Urinary bladder (tissue), 4 donors: Measurements from ENCODE around the gene FBLN7. TPM values are rescaled to one million over a fixed set of nuclear protein-coding genes. Genes with fewer than 3 reads are reported as not detected.
"Not testable (repeated sequence)": the region's sequence is repeated elsewhere in the genome, so short reads cannot be mapped to it uniquely, and the experiment has no call there.

ENCODE experiments used
- DNase-seq: peaks from one replicate; pipeline ENCODE4 v3.0.0-alpha.2; 2015; ENCODE audit errors: extremely low spot score
- H3K27ac ChIP-seq: one replicate; pipeline ENCODE4 v1.5.1; 2013; ENCODE audit warnings: low read depth, mild to moderate bottlenecking, moderate library complexity
- H3K36me3 ChIP-seq: one replicate; pipeline ENCODE4 v1.6.1; 2013; ENCODE audit warnings: mild to moderate bottlenecking, moderate library complexity; ENCODE audit not compliant: insufficient read depth
- H3K4me1 ChIP-seq: one replicate; pipeline ENCODE4 v1.6.1; 2013; ENCODE audit warnings: mild to moderate bottlenecking, moderate library complexity; ENCODE audit not compliant: insufficient read depth
- H3K4me3 ChIP-seq: one replicate; pipeline ENCODE4 v1.5.1; 2013; ENCODE audit warnings: low read depth, low read length
- WGBS: extraction: QIAGEN DNeasy Blood & Tissue Kit; methylation state at CpG from one replicate; pipeline ENCODE4 v1.1.7; 2013; 5-methylcytosine and 5-hydroxymethylcytosine counted together
- polyA plus RNA-seq: library from polyadenylated mRNA; stranded (reverse); fragments of 200-250 nt; gene quantifications from one replicate; pipeline ENCODE4 v1.2.3, GENCODE V29; 2013
- total RNA-seq: library from RNA; depleted of rRNA; stranded (reverse); fragments of >200 nt; gene quantifications from one replicate; pipeline ENCODE4 v1.2.3, GENCODE V29; 2014
- donor health status: healthy with polysubstance abuse.
- donor health status: healthy.

Gene FBLN7
- total and polyA plus RNA-seq, 2 donors: 4.4 to 5.0 TPM

GRCh38 chr2:112133344-112133743, 4.8 kb upstream of the FBLN7 start:
- Histone ChIP-seq H3K27ac (no peak overlapping the region), H3K36me3 (no peaks in the 10 kb centered on the region), H3K4me3 (no peak overlapping the region), H3K4me1 (no peaks in the 10 kb centered on the region)
- no peak for DNase-seq

DNA sequence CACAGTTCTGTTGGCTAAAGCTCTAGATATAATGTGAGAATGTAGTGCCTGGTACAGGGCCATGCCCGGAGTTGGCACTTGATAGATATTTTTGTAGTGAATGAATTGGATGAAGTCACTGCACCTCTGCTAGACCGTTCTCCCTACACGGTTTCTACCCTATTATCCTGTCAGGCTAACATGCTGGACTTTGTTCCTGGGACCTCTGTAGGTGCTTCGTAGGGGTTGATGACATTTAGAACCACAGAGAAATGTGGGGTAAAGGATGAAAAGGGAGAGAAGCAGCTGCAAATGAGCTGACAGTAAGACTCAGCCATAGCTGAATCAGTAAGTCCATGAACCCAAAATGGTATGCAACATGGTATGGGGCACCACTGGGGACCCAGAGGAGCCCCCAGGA, 4.1 kb upstream of the FBLN7 start:
- H3K4me1 ChIP-seq: no peaks in the 10 kb centered on the region
- H3K27ac ChIP-seq: no peak overlapping the region
- H3K36me3 ChIP-seq: no peaks in the 10 kb centered on the region
- no peak overlapping the region for H3K4me3 ChIP-seq
- no peak for DNase-seq
- WGBS: 86% methylated on average over 4 of the region's 4 CpGs

GRCh38 chr2:112136096-112136495, 2.1 kb upstream of the FBLN7 start:
- no peak for DNase-seq
- Histone ChIP-seq H3K4me1 (no peaks in the 10 kb centered on the region), H3K27ac (no peak overlapping the region), H3K36me3 (no peaks in the 10 kb centered on the region), H3K4me3 (no peak overlapping the region)
- 86% methylated on average over 5 of the region's 5 CpGs for WGBS

DNA sequence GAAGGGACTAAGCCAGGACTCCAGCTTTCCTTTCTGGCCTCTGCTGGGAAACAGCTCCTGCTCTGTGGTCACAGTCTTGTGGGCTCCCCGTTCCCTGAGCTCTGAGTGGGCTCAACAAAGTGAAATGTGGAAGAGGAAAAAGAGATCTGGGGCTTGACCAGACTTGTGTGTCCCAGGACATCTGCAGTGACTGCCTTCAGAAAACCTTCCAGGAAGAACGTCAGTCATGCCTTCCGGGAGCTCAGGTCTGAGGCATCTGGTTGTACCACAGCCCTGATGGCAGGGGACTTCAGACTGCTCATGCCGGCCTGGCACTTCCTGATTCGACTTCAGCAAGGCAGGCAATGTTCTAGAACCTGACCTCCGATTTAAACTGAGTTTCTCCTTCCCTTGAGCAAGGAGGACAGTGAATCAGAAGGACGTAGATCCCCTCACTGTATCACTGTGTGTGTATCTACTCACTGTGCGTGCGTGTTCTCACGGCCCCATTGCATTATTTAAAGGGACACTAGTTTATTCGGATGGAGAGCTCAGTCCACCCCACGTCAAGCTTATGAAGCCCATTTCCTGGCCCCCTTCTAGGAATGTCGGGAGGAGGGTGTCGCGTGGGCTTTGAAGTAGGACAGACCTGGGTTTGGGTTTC, 548 bp upstream of the FBLN7 start:
- Histone ChIP-seq H3K27ac (no peak overlapping the region), H3K36me3 (no peaks in the 10 kb centered on the region), H3K4me1 (no peaks in the 10 kb centered on the region), H3K4me3 (peak overlapping the region; percentile 76)
- no peak for DNase-seq
- 24% methylated on average over 15 of the region's 15 CpGs for WGBS

DNA sequence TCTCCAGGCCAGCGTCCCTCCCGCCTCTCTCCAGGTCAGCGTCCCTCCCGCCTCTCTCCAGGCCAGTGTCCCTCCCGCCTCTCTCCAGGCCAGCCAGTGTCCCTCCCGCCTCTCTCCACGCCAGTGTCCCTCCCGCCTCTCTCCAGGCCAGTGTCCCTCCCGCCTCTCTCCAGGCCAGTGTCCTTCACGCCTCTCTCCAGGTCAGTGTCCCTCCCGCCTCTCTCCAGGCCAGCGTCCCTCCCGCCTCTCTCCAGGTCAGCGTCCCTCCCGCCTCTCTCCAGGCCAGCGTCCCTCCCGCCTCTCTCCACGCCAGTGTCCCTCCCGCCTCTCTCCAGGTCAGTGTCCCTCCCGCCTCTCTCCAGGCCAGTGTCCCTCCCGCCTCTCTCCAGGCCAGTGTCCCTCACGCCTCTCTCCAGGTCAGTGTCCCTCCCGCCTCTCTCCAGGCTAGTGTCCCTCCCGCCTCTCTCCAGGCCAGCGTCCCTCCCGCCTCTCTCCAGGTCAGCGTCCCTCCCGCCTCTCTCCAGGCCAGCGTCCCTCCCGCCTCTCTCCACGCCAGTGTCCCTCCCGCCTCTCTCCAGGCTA, 939 bp downstream of the FBLN7 start:
- H3K27ac ChIP-seq, H3K4me3 ChIP-seq, DNase-seq, H3K36me3 ChIP-seq, H3K4me1 ChIP-seq: not testable (repeated sequence)
- WGBS: 2% methylated on average over 14 of the region's 32 CpGs

GRCh38 chr2:112139661-112140204, 1.5 kb downstream of the FBLN7 start:
- 2% methylated on average over 30 of the region's 38 CpGs for WGBS
- H3K27ac ChIP-seq, H3K36me3 ChIP-seq, H3K4me3 ChIP-seq, H3K4me1 ChIP-seq, DNase-seq: not testable (repeated sequence)

DNA sequence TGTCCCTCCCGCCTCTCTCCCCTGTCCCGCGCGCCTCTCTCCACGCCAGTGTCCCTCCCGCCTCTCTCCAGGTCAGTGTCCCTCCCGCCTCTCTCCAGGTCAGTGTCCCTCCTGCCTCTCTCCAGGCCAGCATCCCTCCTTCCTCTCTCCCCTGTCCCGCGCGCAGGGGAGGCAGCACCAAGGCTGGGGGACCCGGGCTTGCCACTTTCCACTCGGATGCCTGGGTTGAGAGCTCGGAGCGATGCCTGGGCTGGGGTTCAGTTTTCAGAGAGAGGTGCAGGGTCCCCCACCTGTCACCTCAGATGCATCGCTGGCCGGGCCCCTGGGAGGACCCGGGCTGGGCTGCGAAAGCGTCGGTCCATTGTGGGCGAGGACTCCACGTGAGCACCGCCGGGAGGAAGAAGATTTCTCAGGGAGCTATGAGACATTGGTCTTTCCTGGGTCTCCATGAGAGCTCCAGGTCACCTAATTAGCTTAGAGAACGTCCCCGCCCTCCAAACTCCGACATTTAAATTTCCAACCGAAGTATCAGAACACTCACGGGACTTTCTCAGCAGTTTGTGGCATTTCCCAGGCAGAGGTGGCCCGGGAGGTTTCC, 2.1 kb downstream of the FBLN7 start:
- no peak for DNase-seq
- 19% methylated on average over 30 of the region's 30 CpGs for WGBS
- H3K27ac ChIP-seq: no peak overlapping the region
- peak overlapping the region; percentile 1 for H3K4me3 ChIP-seq
- no peaks in the 10 kb centered on the region for H3K36me3 ChIP-seq
- no peaks in the 10 kb centered on the region for H3K4me1 ChIP-seq

GRCh38 chr2:112140899-112141625, 2.9 kb downstream of the FBLN7 start:
- Histone ChIP-seq H3K36me3 (no peaks in the 10 kb centered on the region), H3K27ac (no peak overlapping the region), H3K4me3 (no peak overlapping the region), H3K4me1 (no peaks in the 10 kb centered on the region)
- 86% methylated on average over 20 of the region's 20 CpGs for WGBS
- DNase-seq: no peak

DNA sequence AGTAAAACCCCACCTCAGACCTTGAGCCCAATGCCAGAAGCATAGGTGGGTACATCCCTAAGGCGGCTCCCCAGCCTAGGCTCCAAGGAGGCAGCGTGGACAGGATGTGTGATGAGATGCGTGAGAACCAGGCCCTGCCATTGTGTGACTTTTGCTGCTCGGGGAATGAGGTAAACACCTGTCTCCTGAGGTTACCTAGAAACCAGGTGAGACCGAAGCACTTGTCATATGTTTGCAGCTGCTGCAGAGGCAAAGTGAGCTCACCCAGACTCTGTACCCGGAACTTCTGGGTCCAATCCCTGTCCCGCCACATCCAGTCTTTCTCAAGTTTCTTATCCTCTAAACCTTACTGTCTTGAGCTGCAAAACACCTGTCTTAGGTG, 3.4 kb downstream of the FBLN7 start:
- no peak for DNase-seq

GRCh38 chr2:112142525-112143078, 4.4 kb downstream of the FBLN7 start:
- no peak overlapping the region for H3K4me3 ChIP-seq
- no peaks in the 10 kb centered on the region for H3K36me3 ChIP-seq
- H3K4me1 ChIP-seq: no peaks in the 10 kb centered on the region
- no peak overlapping the region for H3K27ac ChIP-seq
- DNase-seq: no peak
- 86% methylated on average over 8 of the region's 8 CpGs for WGBS

More for the DNA sequence above, 3.4 kb downstream of the FBLN7 start:
- Histone ChIP-seq H3K4me1 (no peaks in the 10 kb centered on the region), H3K4me3 (no peak overlapping the region), H3K36me3 (no peaks in the 10 kb centered on the region), H3K27ac (no peak overlapping the region)
- WGBS: 82% methylated on average over 7 of the region's 7 CpGs

DNA sequence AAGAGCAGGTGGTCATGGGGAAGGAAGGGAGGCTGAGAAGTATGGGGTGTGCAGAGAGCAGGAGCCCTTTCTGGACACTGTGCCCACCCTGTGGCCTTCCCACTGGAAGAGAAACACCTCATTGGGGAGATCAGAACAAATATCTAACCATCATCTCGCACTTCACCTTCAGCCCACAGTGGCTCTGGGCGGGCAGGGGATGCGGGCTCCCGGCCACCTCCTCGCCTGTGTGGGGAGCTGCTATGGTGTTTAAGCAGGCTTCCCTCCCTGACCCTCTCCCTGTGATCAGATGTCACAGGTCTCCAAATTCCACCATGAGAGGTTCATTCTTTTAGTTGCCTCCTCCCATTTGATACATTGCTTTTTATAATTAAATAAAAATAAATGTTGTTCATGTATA, 5.0 kb downstream of the FBLN7 start:
- no peaks in the 10 kb centered on the region for H3K36me3 ChIP-seq
- no peaks in the 10 kb centered on the region for H3K4me1 ChIP-seq
- H3K27ac ChIP-seq: no peak overlapping the region
- H3K4me3 ChIP-seq: no peak overlapping the region
- WGBS: 89% methylated on average over 5 of the region's 5 CpGs
- no peak for DNase-seq

DNA sequence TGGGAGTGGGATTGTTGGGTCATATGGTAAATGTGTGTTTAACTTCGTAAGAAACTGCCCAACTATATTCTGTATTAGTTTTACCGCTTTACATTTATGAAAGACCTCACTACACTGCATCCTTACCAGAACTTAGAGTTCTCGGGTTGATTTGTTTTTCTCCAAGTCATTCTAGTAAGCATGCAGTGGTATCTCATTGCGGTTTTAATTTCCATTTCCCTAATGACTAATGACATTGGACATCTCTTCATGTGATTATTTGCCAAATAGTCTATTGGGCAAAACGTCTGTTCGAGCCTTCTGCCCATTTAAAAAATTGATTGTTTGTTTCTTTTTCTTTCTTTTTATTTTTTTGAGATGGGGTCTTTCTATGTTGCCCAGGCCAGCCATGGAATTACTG, 6.8 kb downstream of the FBLN7 start:
- no peak for DNase-seq
- 96% methylated on average over 6 of the region's 6 CpGs for WGBS
- H3K36me3 ChIP-seq: no peaks in the 10 kb centered on the region

DNA sequence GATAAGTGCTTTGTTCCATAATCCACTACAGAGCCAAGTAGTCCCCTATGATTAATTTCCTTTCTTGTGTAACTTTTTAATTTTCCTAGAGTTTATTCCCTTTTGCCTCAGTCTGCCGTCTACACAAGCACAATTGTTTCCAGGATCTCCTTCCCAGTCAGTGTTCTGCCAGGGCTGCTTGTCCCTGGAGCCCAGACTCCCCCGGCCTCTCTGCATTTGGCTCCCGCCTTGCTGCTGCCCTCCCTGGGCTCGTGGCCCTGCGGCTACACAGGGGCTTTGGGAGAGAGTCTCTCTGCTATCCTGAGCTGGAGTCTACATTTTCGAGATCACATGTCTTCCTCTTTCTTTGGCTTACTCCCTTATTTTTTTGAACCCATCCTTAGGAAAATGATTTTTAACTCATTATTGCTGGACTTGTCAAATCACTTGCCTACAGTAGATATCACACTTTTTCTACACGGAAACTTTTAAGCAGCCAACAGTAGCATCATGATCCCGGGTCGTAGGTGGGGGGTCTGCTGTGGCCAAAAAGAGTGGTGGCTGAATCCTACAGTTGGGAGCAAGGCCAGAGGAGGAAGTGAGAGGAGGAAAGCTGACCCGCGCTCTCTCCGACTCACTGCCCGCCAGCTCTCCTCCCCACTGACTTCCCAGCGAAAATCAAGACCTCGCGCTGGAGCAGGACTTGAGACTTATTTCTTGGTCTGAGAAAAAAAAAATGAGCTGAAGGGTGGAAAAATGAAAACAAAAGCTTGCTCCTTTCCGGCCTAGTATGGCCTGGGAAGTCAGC, 9.4 kb downstream of the FBLN7 start:
- no peaks in the 10 kb centered on the region for H3K4me1 ChIP-seq
- H3K27ac ChIP-seq: no peak overlapping the region
- no peak for DNase-seq
- WGBS: 87% methylated on average over 17 of the region's 17 CpGs
- no peak overlapping the region for H3K4me3 ChIP-seq
- H3K36me3 ChIP-seq: no peaks in the 10 kb centered on the region

More for the DNA sequence above, 6.8 kb downstream of the FBLN7 start:
- no peak overlapping the region for H3K27ac ChIP-seq
- H3K4me3 ChIP-seq: no peak overlapping the region
- H3K4me1 ChIP-seq: no peaks in the 10 kb centered on the region
